Measurements from ENCODE around the gene CNTN1.

CNTN1 gene

GRCh38 chr12:40853221-40853620, 161.0 kb downstream of the CNTN1 start:
- no peak for DNase-seq (ENCODE audit: low read depth)

- DNase-seq (ENCODE audit: low read depth), result no peak
Measured at GRCh38 chr12:40854604-40855003, 162.4 kb downstream of the CNTN1 start.

- no peak for DNase-seq (ENCODE audit: low read depth)
Measured at GRCh38 chr12:40864891-40865290, 172.7 kb downstream of the CNTN1 start.

GRCh38 chr12:40870981-40871380, 178.7 kb downstream of the CNTN1 start:
- no peak for DNase-seq (ENCODE audit: low read depth)

GRCh38 chr12:40874868-40875267, 182.6 kb downstream of the CNTN1 start:
- DNase-seq (ENCODE audit: low read depth), result no peak

- DNase-seq (ENCODE audit: low read depth), result no peak
Measured at GRCh38 chr12:40889329-40889728, 197.1 kb downstream of the CNTN1 start.

GRCh38 chr12:40892528-40892927, 200.3 kb downstream of the CNTN1 start:
- DNase-seq (ENCODE audit: low read depth), result no peak

- DNase-seq (ENCODE audit: low read depth), result no peak
Measured at GRCh38 chr12:40898505-40898904, 206.3 kb downstream of the CNTN1 start.

GRCh38 chr12:40903040-40903439, 210.8 kb downstream of the CNTN1 start:
- DNase-seq (ENCODE audit: low read depth), result no peak

GRCh38 chr12:40907115-40907527, 214.9 kb downstream of the CNTN1 start:
- DNase-seq (ENCODE audit: low read depth), result no peak

GRCh38 chr12:40911676-40912075, 219.4 kb downstream of the CNTN1 start:
- DNase-seq (ENCODE audit: low read depth), result no peak

GRCh38 chr12:40915172-40915571, 222.9 kb downstream of the CNTN1 start:
- DNase-seq (ENCODE audit: low read depth), result no peak

- no peak for DNase-seq (ENCODE audit: low read depth)
Measured at GRCh38 chr12:40917561-40917960, 225.3 kb downstream of the CNTN1 start.

- no peak for DNase-seq (ENCODE audit: low read depth)
Measured at GRCh38 chr12:40921563-40922163, 229.4 kb downstream of the CNTN1 start.

GRCh38 chr12:40937891-40938290, 245.7 kb downstream of the CNTN1 start:
- DNase-seq (ENCODE audit: low read depth), result no peak

- no peak for DNase-seq (ENCODE audit: low read depth)
Measured at GRCh38 chr12:40942326-40942725, 250.1 kb downstream of the CNTN1 start.

GRCh38 chr12:40945772-40946171, 253.5 kb downstream of the CNTN1 start:
- DNase-seq (ENCODE audit: low read depth), result no peak

GRCh38 chr12:40946612-40947194, 254.5 kb downstream of the CNTN1 start:
- no peak for DNase-seq (ENCODE audit: low read depth)

GRCh38 chr12:40947797-40948196, 255.6 kb downstream of the CNTN1 start:
- no peak for DNase-seq (ENCODE audit: low read depth)

GRCh38 chr12:40953076-40953475, 260.8 kb downstream of the CNTN1 start:
- no peak for DNase-seq (ENCODE audit: low read depth)

GRCh38 chr12:40957417-40957816, 265.2 kb downstream of the CNTN1 start:
- DNase-seq (ENCODE audit: low read depth), result no peak

GRCh38 chr12:40959041-40959440, 266.8 kb downstream of the CNTN1 start:
- no peak for DNase-seq (ENCODE audit: low read depth)

GRCh38 chr12:40963751-40964150, 271.5 kb downstream of the CNTN1 start:
- DNase-seq (ENCODE audit: low read depth), result no peak

- no peak for DNase-seq (ENCODE audit: low read depth)
Measured at GRCh38 chr12:40969796-40970195, 277.6 kb downstream of the CNTN1 start.

All from stimulated activated CD8-positive, alpha-beta memory T cell treated with anti-CD3 and anti-CD28 coated beads, Interleukin-12 subunit alpha, Interleukin-12 subunit beta, amount 100 ng/mL, for 1 hour (primary cell).